GM21515 (cell line): ENCODE data around the gene IL37.
"Not testable (repeated sequence)": the region's sequence is repeated elsewhere in the genome, so short reads cannot be mapped to it uniquely, and the experiment has no call there.

Source experiments
- ATAC-seq: cut with Tn5 transposase; IDR thresholded peaks from one replicate; pipeline ENCODE4 v1.9.1; 2021; ENCODE audit not compliant: unreplicated experiment

Gene IL37

GRCh38 chr2:112889976-112890375, 21.0 kb upstream of the IL37 start:
- ATAC-seq: no peak

DNA sequence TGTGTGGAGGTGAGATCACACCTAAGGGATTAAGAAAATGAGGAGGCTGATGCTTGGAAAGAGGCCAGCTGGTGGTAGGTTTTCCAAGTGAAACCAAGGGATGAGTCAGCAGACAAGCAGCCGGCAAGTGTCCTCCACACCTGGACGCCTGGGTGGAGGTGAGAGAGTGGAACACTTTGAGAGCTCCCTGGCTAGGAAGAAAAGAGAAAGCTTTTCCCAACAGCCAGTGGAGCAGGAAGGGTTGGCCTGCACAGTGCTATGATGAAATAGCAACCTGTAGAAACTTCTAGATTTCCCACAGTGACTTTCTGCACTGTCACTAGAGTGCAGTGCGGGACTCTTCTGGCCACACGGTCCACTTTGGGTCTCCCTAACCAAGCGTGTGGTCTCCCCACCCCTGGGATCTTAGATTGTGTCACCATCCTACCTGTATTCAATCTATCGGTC, 19.6 kb upstream of the IL37 start:
- ATAC-seq: no peak

DNA sequence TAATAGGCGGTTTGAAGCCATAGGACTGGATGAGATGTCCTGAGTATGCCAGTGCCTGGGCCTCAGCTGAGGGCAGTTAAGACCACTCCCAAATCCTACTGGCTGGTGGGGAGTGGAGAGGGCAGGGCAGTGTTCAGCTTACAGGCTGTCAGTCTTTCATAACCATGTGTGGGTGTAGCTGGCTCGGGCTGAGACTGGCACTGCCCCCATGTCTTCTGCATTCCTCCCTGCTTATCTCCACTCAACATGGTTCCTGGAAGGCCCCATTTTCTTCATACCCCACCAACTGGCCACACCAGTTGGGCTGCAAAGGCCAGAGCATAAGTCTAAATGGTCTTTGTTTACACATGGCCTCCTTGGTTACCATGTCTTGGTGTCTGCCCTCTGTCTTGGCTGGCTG, 17.2 kb upstream of the IL37 start:
- ATAC-seq: no peak

GRCh38 chr2:112896909-112897623, 13.9 kb upstream of the IL37 start:
- ATAC-seq: no peak

DNA sequence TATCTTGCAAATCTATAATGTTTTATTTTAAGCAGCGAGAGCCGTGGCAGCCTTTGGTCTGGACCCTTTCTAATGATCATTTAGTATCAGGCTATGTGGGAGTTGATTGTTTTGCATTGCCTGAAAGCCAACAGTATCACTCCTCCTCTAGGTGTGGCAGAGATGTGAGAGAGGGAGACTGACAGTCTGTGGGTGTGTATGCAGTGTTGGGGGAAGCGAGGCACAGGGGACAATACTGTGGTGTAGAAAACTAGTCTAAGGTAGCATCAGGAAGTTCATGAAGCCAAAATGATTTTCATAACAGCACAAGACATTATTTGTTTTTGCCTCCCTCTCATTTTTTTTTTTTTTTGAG, 13.4 kb upstream of the IL37 start:
- ATAC-seq: no peak

GRCh38 chr2:112901431-112902065, 9.4 kb upstream of the IL37 start:
- not testable (repeated sequence) for ATAC-seq

GRCh38 chr2:112902816-112903215, 8.1 kb upstream of the IL37 start:
- no peak for ATAC-seq

- ATAC-seq: no peak
Observed at GRCh38 chr2:112904883-112905282, 6.1 kb upstream of the IL37 start.

GRCh38 chr2:112906276-112906675, 4.7 kb upstream of the IL37 start:
- ATAC-seq: no peak

DNA sequence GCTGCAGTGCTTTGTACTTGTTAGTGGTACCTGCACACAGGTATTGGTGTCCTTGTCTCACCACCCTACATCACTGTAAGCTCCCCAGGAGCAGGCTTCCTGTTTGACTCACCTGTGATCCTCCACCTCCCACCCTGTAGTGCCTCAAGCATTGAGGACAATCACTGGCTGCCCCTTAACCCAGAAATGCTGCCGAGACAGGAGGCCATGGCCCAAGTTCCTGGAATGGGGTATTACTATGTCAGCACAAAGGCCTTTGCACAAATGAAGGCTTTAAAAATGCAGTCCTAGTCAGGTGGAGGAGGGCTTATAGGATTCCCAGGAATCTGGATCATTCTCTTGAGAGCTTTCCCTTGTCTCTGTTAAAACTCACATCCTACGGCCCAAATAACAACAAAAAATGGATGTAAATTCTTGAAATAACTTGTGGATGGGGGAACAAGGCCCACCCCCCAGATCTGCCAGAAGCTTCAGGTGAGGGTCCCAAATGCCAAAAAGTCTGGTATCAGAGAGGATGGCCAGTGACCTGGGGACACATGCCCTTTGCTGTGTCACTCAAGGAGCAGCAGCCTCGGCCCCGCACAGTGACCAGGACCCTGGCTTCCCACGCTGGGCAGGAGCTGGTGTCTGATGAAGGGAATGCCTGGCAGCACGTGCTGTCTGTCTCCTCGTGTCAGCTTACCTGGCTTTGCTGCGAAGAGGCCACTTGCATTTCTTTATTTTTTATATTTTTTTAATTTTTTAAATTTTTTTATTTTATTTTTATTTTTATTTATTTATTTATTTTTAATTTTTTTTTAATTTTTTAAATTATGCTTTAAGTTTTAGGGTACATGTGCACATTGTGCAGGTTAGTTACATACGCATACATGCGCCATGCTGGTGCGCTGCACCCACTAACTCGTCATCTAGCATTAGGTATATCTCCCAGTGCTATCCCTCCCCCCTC, 3.7 kb upstream of the IL37 start:
- no peak for ATAC-seq

GRCh38 chr2:112908559-112908958, 2.4 kb upstream of the IL37 start:
- not testable (repeated sequence) for ATAC-seq

GRCh38 chr2:112910219-112910618, 746 bp upstream of the IL37 start:
- ATAC-seq: no peak

DNA sequence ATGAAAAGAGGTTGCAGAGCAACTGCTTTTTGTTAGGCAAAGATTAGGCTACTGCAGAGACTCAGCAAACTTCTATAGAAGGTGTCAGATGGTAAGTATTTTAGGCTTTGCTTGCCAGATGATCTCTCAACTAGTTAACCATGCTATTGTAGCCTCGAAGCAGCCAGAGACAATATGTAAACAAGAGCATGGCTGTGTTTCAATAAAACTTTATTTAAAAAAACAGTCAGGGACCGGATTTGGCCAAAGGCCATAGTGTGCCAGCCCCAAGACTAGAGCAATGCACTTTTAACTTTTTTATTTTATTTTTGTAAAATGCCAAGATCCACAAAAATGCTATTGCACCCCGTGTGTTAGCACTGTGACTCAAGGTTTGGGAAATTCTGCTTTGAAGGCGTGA, 1.4 kb downstream of the IL37 start:
- ATAC-seq: no peak

DNA sequence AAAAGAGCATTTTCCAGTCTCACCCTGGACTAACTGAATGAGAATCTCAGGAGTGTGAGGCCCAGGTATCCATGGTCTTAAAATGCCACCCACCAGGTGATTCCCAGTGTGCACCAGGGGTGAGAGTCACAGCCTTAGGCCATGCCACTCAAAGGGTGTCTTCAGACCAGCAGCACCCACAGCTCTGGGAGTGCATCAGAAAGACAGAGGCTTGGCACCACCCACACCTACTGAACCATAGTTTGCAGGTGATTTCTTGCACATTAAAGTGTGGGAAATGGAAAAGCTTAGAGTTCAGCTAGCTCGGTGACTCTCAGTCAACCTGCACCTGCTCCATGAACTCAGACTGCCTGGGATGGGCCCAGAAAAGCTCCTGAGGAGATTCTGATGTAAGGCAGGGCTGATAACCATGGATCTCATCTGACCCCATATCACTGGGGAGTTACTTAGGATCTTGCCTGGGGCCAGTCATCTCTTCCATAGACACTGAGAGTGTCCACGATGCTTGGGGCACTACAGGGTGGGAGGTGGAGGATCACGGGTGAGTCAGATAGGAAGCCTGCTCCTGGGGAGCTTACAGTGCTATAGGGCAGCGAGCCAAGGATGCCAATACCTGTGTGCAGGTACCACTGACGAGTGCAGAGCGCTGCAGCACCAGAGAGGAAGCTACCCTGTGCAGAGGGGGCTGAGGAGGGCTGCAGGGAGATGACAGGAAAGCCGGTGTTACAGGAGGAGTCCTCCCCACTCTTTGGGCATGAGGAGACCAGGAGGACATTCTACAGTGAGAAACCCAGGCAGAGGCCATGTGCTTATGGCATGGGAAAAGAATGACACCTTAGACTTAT, 4.6 kb downstream of the IL37 start:
- ATAC-seq: no peak

GRCh38 chr2:112916145-112916571, 5.2 kb downstream of the IL37 start:
- ATAC-seq: no peak

DNA sequence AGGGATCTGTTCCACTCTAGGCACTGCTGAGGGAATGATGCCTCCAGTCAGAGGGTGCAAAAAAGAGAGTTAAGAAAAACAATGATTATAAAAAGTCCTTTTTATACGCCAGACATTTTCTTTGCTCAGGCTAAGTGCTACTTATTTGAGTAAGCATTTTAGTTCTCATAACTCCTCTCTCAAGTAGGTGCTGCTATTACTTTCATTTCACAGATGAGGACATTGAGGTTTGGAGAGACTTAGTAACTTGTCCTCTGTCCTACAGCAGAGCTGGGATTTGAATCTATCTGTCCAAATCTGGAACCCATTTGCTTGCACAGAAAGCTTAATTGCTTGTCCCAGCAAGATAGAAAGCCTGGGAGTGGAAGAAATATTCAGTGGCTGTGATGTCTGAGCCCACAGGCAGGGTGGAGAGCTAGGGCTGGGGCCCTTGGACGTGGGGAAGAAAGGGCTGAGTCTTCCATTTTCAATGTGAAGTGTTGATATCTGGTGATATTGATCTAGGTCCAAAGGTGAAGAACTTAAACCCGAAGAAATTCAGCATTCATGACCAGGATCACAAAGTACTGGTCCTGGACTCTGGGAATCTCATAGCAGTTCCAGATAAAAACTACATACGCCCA, 5.8 kb downstream of the IL37 start:
- no peak for ATAC-seq

DNA sequence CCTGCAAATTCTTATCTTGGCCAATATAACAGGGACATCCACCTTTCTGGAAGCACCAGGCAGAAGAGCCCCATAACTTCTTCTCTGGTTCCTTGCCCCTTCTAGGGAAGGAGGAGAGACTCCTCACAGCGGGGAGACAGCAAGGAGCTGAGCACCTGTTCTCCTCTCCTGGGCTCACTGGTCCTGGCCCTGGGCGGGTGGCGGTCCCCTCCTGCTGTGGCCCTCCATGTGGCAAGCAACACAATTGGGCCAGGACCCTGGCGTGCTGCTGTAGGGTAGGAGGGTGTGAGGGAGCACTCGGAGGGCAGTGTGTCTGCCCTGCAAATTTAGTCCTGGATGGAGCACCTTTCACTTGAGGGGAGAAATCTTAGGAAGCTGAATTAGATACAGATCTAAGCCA, 6.9 kb downstream of the IL37 start:
- no peak for ATAC-seq

GRCh38 chr2:112918256-112918655, 7.3 kb downstream of the IL37 start:
- no peak for ATAC-seq

DNA sequence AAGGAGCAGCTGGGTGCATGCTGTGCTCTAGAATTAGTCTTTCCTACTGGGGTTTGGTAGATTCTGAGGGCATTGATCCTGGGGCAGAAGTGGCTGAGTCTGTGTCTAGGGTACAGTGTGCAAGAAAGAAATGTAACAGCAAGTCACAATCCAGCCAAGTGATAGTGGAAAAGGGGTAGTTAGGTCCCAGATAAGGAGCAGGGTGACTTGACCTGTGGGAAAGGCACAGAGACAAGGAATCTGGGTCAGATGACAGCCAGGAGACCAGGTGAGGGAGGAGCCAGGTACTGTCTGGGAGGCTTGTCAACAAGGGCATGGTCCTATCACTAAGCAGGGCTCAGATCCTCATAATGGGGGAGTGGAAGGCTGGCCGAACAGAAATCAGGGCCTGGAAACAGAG, 8.1 kb downstream of the IL37 start:
- no peak for ATAC-seq

DNA sequence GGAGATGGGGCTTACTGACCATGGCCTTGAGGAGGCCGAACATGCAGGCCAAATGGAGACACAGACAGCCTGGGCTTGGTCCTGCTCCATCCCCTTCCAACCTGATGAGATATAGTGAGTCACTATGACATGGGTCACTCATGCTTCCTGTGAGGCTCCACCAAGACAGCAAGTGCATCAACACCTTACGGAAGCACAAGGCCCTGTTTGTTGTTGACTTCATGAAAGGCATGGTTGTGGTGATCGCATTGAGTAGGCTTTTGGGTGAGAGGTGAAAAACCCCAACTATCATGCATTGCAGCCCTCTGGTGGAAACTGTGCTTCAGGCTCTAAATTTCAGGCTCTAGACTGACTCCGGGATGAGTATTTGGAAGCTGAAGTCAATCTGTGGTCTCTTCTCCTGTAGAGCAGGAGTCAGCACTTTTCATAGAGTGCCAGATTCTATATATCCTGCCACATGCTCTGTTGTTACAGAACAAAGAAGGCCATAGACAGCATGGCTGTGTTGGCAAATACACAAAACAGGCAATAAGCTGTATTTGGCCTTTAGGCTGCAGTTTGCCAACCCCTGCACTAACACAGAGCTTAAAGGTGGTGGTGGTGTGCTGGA, 10.1 kb downstream of the IL37 start:
- ATAC-seq: no peak
